K562 (cell line): ENCODE measurements around the gene KLHL33. TPM values are rescaled to one million over a fixed set of nuclear protein-coding genes. Genes with fewer than 3 reads are reported as not detected.
A peak's percentile ranks its signal among the peaks of the same experiment; 100 is the strongest.

Source experiments
- ARID1B ChIP-seq: fragments of 450-650 bp; IDR thresholded peaks from 2 replicates; pipeline ENCODE4 v1.6.1; 2016; ENCODE audit warnings: antibody characterized with exemption, mild to moderate bottlenecking, inconsistent platforms
- EP300 ChIP-seq: IDR thresholded peaks from 2 replicates; pipeline ENCODE4 v1.6.1; 2012; ENCODE audit warnings: low read length, improper control_type of control experiment
- JUND ChIP-seq, 2 experiments: IDR thresholded peaks; 2 replicates in 1 of 2; 3 replicates in 1 of 2; pipeline ENCODE4 v1.6.1; 2011; ENCODE audit warnings: borderline replicate concordance in 2 of 2, low read depth in 2 of 2, low read length in 2 of 2, improper control_type of control experiment in 1 of 2, missing biosample characterization in 1 of 2, missing genetic modification characterization in 1 of 2, missing genetic modification reagents in 1 of 2
- MBD2 ChIP-seq: sonication (generic); IDR thresholded peaks from 2 replicates; pipeline ENCODE4 v1.6.1; 2016; ENCODE audit warnings: low read depth, borderline replicate concordance
- MYBL2 ChIP-seq, 2 experiments: fragments of 450-650 bp in 1 of 2; sonication (generic) in 1 of 2; formaldehyde crosslinking in 1 of 2; IDR thresholded peaks; 2 replicates each; pipeline versions ENCODE4 v1.6.1 to v1.8.1; 2017 to 2022; ENCODE audit warnings: borderline replicate concordance in 1 of 2, inconsistent platforms in 1 of 2, low read depth in 1 of 2, mild to moderate bottlenecking in 1 of 2, missing genetic modification reagents in 1 of 2, moderate library complexity in 1 of 2
- MYC ChIP-seq, 2 experiments: fragments of 250-450 bp in 1 of 2; sonication (Bioruptor Pico) in 1 of 2; IDR thresholded peaks; 2 replicates each; pipeline versions ENCODE4 v1.5.1 to v1.6.1; 2012 to 2021; ENCODE audit warnings: low read depth in 2 of 2, borderline replicate concordance in 1 of 2, improper control_type of control experiment in 1 of 2, low read length in 1 of 2, mild to moderate bottlenecking in 1 of 2, moderate library complexity in 1 of 2
- OTX1 ChIP-seq: fragments of 450-650 bp; formaldehyde crosslinking; IDR thresholded peaks from 2 replicates; pipeline ENCODE4 v1.4.0; 2022; ENCODE audit warnings: mild to moderate bottlenecking
- SIX5 ChIP-seq, 2 experiments: IDR thresholded peaks; 2 replicates each; pipeline ENCODE4 v1.6.1; 2011; ENCODE audit warnings: low read length in 2 of 2, borderline replicate concordance in 1 of 2, low read depth in 1 of 2, mild to moderate bottlenecking in 1 of 2, moderate library complexity in 1 of 2; ENCODE audit not compliant: insufficient read depth in 1 of 2
- polyA plus RNA-seq, 8 experiments: library from polyadenylated mRNA; depleted of rRNA in 4 of 8; stranded (reverse) in 5 of 8; unstranded in 3 of 8; fragments of >200 nt; fragmentation: Nextera tagmentation in 2 of 8; fragmentation: Illumina TruSeq in 1 of 8; extraction: Ambion mirVana in 2 of 8; extraction: Trizol in 1 of 8; gene quantifications; 2 replicates each; pipeline versions ENCODE4 v1.2.1 to v1.2.3, GENCODE V29; 2011 to 2014; ENCODE audit warnings: inconsistent platforms in 1 of 8, missing spikeins in 1 of 8
- total RNA-seq, 7 experiments: library from RNA; depleted of rRNA in 6 of 7; stranded (reverse); fragments of >200 nt in 6 of 7; fragmentation: Illumina TruSeq in 2 of 7; extraction: Trizol in 2 of 7; gene quantifications; 2 replicates each; pipeline versions ENCODE4 v1.2.1 to v1.2.3, GENCODE V29; 2011 to 2021; ENCODE audit warnings: low replicate concordance in 1 of 7
- TF ChIP-seq, protein P1 (sequence below): sonication (generic); formaldehyde crosslinking; IDR thresholded peaks from 2 replicates; pipeline ENCODE4 v1.8.0; 2022; ENCODE audit warnings: mild to moderate bottlenecking, missing genetic modification reagents
- TF ChIP-seq, protein P2 (sequence below): sonication (generic); formaldehyde crosslinking; IDR thresholded peaks from 2 replicates; pipeline ENCODE4 v1.8.0; 2022; ENCODE audit warnings: mild to moderate bottlenecking, missing genetic modification reagents, borderline replicate concordance
- TF ChIP-seq, protein P3 (sequence below), 2 experiments: fragments of 450-650 bp; conservative IDR thresholded peaks; 2 replicates each; pipeline ENCODE4 v1.6.1; 2017; ENCODE audit warnings: mild to moderate bottlenecking in 2 of 2, moderate library complexity in 2 of 2
- TF ChIP-seq, protein P4 (sequence below): IDR thresholded peaks from 3 replicates; pipeline ENCODE4 v1.6.1; 2011; ENCODE audit warnings: borderline replicate concordance, mild to moderate bottlenecking; ENCODE audit not compliant: insufficient read length, insufficient read depth
- TF ChIP-seq, protein P5 (sequence below): sonication (generic); formaldehyde crosslinking; IDR thresholded peaks from 2 replicates; pipeline ENCODE4 v1.8.0; 2022; ENCODE audit warnings: missing genetic modification reagents, mild to moderate bottlenecking, moderate library complexity, borderline replicate concordance

The KLHL33 gene
- total and polyA plus RNA-seq, 9 of the 15 experiments (the other 6 are each of a cell fraction or from before 2014, with no cell fraction given), result 0.04 to 0.27 (median 0.13) TPM; not detected in 6

DNA sequence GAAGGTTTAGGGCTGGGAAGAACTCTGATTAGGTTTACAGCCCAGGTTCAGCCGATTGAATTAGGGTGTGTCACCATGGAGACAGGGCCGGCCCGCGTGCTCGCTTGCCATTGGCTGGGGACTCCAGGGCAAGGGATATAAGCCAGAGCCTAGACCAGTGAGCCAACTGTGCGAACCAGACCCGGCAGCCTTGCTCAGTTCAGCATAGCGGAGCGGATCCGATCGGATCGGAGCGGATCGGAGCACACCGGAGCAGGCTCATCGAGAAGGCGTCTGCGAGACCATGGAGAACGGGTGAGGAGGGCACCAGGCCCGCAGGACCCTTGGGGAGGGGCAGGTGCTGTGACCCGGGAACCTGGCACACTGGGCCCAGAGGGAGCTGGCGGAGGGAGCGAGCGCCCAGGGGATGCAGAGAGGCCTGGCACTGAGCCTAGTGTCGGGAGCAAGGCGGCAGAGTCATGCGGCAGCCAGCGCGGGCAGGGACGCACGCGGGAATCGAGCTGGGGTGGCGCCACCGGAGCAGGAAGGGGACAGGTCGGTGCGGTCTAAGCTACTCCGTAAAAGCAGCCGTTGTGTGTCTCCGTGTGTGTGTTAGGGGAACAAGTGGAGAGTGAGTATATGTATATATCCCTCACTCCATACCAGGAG, 33.4 kb upstream of the KLHL33 start, which contains the start of gene PNP (continued):
- TF ChIP-seq SIX5 (IDR thresholded peaks at IDR 0.05; ENCODE audit: borderline replicate concordance in 1 of 2, insufficient read depth in 1 of 2, low read depth in 1 of 2, low read length in 2 of 2) (no peak), EP300 (no peak), MYBL2 (IDR thresholded peaks at IDR 0.05; ENCODE audit: low read depth) (no peak), MYBL2 (CRISPR knock-in tag; IDR thresholded peaks at IDR 0.05; ENCODE audit: borderline replicate concordance) (no peak), OTX1 (CRISPR knock-in tag) (no peak), JUND (IDR thresholded peaks at IDR 0.05; ENCODE audit: borderline replicate concordance, low read depth, low read length) (no peak), JUND (tag; IDR thresholded peaks at IDR 0.05; ENCODE audit: borderline replicate concordance, low read depth, low read length) (no peak), MBD2 (peak; percentile 43; the same call in 1 of the 2 replicates), ARID1B (peak; percentile 29; the same call in 1 of the 2 replicates), MYC (IDR thresholded peaks at IDR 0.05; ENCODE audit: low read depth, low read length) (peak; percentile 29; the same call in 1 of the 2 replicates), MYC (CRISPR knock-in tag; IDR thresholded peaks at IDR 0.05; ENCODE audit: borderline replicate concordance, low read depth) (peak; percentile 48; the same call in 1 of the 2 replicates)
- TF ChIP-seq, protein P1, sequence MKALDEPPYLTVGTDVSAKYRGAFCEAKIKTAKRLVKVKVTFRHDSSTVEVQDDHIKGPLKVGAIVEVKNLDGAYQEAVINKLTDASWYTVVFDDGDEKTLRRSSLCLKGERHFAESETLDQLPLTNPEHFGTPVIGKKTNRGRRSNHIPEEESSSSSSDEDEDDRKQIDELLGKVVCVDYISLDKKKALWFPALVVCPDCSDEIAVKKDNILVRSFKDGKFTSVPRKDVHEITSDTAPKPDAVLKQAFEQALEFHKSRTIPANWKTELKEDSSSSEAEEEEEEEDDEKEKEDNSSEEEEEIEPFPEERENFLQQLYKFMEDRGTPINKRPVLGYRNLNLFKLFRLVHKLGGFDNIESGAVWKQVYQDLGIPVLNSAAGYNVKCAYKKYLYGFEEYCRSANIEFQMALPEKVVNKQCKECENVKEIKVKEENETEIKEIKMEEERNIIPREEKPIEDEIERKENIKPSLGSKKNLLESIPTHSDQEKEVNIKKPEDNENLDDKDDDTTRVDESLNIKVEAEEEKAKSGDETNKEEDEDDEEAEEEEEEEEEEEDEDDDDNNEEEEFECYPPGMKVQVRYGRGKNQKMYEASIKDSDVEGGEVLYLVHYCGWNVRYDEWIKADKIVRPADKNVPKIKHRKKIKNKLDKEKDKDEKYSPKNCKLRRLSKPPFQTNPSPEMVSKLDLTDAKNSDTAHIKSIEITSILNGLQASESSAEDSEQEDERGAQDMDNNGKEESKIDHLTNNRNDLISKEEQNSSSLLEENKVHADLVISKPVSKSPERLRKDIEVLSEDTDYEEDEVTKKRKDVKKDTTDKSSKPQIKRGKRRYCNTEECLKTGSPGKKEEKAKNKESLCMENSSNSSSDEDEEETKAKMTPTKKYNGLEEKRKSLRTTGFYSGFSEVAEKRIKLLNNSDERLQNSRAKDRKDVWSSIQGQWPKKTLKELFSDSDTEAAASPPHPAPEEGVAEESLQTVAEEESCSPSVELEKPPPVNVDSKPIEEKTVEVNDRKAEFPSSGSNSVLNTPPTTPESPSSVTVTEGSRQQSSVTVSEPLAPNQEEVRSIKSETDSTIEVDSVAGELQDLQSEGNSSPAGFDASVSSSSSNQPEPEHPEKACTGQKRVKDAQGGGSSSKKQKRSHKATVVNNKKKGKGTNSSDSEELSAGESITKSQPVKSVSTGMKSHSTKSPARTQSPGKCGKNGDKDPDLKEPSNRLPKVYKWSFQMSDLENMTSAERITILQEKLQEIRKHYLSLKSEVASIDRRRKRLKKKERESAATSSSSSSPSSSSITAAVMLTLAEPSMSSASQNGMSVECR, result peak; percentile 79
- TF ChIP-seq, protein P2, sequence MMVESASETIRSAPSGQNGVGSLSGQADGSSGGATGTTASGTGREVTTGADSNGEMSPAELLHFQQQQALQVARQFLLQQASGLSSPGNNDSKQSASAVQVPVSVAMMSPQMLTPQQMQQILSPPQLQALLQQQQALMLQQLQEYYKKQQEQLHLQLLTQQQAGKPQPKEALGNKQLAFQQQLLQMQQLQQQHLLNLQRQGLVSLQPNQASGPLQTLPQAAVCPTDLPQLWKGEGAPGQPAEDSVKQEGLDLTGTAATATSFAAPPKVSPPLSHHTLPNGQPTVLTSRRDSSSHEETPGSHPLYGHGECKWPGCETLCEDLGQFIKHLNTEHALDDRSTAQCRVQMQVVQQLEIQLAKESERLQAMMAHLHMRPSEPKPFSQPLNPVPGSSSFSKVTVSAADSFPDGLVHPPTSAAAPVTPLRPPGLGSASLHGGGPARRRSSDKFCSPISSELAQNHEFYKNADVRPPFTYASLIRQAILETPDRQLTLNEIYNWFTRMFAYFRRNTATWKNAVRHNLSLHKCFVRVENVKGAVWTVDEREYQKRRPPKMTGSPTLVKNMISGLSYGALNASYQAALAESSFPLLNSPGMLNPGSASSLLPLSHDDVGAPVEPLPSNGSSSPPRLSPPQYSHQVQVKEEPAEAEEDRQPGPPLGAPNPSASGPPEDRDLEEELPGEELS (CRISPR knock-in tag), result no peak
- TF ChIP-seq, protein P3, sequence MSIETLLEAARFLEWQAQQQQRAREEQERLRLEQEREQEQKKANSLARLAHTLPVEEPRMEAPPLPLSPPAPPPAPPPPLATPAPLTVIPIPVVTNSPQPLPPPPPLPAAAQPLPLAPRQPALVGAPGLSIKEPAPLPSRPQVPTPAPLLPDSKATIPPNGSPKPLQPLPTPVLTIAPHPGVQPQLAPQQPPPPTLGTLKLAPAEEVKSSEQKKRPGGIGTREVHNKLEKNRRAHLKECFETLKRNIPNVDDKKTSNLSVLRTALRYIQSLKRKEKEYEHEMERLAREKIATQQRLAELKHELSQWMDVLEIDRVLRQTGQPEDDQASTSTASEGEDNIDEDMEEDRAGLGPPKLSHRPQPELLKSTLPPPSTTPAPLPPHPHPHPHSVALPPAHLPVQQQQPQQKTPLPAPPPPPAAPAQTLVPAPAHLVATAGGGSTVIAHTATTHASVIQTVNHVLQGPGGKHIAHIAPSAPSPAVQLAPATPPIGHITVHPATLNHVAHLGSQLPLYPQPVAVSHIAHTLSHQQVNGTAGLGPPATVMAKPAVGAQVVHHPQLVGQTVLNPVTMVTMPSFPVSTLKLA (conservative IDR thresholded peaks at IDR 0.05), result peak; percentile 59 to 67; a peak in 3 of 4 replicates
- TF ChIP-seq, protein P4, sequence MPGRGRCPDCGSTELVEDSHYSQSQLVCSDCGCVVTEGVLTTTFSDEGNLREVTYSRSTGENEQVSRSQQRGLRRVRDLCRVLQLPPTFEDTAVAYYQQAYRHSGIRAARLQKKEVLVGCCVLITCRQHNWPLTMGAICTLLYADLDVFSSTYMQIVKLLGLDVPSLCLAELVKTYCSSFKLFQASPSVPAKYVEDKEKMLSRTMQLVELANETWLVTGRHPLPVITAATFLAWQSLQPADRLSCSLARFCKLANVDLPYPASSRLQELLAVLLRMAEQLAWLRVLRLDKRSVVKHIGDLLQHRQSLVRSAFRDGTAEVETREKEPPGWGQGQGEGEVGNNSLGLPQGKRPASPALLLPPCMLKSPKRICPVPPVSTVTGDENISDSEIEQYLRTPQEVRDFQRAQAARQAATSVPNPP, result no peak
- TF ChIP-seq, protein P5, sequence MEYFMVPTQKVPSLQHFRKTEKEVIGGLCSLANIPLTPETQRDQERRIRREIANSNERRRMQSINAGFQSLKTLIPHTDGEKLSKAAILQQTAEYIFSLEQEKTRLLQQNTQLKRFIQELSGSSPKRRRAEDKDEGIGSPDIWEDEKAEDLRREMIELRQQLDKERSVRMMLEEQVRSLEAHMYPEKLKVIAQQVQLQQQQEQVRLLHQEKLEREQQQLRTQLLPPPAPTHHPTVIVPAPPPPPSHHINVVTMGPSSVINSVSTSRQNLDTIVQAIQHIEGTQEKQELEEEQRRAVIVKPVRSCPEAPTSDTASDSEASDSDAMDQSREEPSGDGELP (CRISPR knock-in tag), result peak; percentile 65; the same call in 1 of the 2 replicates
